OCI-LY1 (cell line): Measurements from ENCODE around the gene SKAP1.

Experiments used
- EZH2 ChIP-seq: fragments of 200-600 bp; sonication (generic), shearing (Covaris generic); IDR thresholded peaks from 2 replicates; pipeline ENCODE4 v1.8.0; 2017; ENCODE audit warnings: borderline replicate concordance, mixed run types, mild to moderate bottlenecking, antibody characterized with exemption, low read length, moderate library complexity, mixed read lengths
- TF ChIP-seq, protein P1 (sequence below): fragments of 200-600 bp; sonication (generic), shearing (Covaris generic); IDR thresholded peaks from 2 replicates; pipeline ENCODE4 v1.5.1; 2017; ENCODE audit warnings: mild to moderate bottlenecking, antibody characterized with exemption, low read length, moderate library complexity, mixed read lengths

DNA sequence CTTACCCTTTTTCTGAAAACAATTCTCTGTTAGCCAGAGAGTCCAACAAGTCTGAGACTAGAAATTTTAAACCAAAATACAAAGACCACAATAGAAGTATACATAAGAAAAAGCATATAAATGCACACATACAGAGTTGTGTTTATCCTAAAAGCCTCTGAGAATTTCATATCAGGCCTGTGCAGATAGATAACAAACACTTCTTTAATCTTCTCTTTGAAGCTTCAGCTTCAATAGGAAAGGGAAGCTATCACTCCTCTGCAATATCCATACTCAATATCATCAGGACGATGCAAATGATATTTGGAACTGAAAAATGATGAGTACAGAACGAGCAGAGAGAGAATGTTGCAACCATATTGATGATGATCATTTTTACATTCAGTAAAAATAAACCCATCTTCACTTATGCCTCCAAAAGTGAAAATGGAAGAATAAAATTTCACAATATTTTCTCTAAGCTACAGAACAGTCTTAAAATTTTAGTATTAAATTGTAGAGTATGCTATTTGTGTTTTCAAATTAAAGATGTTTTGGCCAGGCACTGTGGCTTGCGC lies 61.6 kb downstream of the SKAP1 start:
- TF ChIP-seq, protein P1, sequence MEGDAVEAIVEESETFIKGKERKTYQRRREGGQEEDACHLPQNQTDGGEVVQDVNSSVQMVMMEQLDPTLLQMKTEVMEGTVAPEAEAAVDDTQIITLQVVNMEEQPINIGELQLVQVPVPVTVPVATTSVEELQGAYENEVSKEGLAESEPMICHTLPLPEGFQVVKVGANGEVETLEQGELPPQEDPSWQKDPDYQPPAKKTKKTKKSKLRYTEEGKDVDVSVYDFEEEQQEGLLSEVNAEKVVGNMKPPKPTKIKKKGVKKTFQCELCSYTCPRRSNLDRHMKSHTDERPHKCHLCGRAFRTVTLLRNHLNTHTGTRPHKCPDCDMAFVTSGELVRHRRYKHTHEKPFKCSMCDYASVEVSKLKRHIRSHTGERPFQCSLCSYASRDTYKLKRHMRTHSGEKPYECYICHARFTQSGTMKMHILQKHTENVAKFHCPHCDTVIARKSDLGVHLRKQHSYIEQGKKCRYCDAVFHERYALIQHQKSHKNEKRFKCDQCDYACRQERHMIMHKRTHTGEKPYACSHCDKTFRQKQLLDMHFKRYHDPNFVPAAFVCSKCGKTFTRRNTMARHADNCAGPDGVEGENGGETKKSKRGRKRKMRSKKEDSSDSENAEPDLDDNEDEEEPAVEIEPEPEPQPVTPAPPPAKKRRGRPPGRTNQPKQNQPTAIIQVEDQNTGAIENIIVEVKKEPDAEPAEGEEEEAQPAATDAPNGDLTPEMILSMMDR: no peak
- TF ChIP-seq EZH2: no peak
